Thyroid gland (tissue), 4 donors: ENCODE data around the gene HPRT1.

ENCODE experiments used
- POLR2A ChIP-seq, 2 donors: fragments of 450-650 bp; IDR thresholded peaks; one replicate each; pipeline ENCODE4 v1.6.1; 2017; ENCODE audit warnings: antibody characterized with exemption in 2 of 2, mild to moderate bottlenecking in 2 of 2, moderate library complexity in 1 of 2
- TF ChIP-seq, protein P1 (sequence below), 6 experiments: fragments of 200-600 bp in 3 of 6; fragments of 450-650 bp in 3 of 6; sonication (generic) in 3 of 6; IDR thresholded peaks; one replicate each; pipeline ENCODE4 v1.5.1; 2016 to 2019; ENCODE audit warnings: antibody characterized with exemption in 6 of 6, mild to moderate bottlenecking in 2 of 6, inconsistent platforms in 1 of 6, moderate library complexity in 1 of 6

- TF ChIP-seq, protein P1, sequence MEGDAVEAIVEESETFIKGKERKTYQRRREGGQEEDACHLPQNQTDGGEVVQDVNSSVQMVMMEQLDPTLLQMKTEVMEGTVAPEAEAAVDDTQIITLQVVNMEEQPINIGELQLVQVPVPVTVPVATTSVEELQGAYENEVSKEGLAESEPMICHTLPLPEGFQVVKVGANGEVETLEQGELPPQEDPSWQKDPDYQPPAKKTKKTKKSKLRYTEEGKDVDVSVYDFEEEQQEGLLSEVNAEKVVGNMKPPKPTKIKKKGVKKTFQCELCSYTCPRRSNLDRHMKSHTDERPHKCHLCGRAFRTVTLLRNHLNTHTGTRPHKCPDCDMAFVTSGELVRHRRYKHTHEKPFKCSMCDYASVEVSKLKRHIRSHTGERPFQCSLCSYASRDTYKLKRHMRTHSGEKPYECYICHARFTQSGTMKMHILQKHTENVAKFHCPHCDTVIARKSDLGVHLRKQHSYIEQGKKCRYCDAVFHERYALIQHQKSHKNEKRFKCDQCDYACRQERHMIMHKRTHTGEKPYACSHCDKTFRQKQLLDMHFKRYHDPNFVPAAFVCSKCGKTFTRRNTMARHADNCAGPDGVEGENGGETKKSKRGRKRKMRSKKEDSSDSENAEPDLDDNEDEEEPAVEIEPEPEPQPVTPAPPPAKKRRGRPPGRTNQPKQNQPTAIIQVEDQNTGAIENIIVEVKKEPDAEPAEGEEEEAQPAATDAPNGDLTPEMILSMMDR (IDR thresholded peaks at IDR 0.05) = no peak
- no peak for TF ChIP-seq POLR2A (IDR thresholded peaks at IDR 0.05)
Measured at GRCh38 chrX:134481339-134481738, 21.4 kb downstream of the HPRT1 start.
